Activated T-helper 2 cell treated with anti-CD3 and anti-CD28 coated beads, Interferon-gamma antibody, Interleukin-2, Interleukin-4, amounts not matched to agents 10 μg/mL and 5 μg/mL and 100 μg/mL, durations not matched to agents 14 hours and 24 hours and 36 hours (primary cell): ENCODE results near the gene GATA1. TPM values are rescaled to one million over a fixed set of nuclear protein-coding genes. Genes with fewer than 3 reads are reported as not detected.
"Not testable (repeated sequence)": the region's sequence is repeated elsewhere in the genome, so short reads cannot be mapped to it uniquely, and the experiment has no call there.

Experiments used
- DNase-seq: peaks from one replicate; pipeline ENCODE4 v3.0.0; 2021; ENCODE audit warnings: low spot score
- H3K27ac Mint-ChIP-seq: one replicate; pipeline ENCODE4 v1.8.0; 2021; ENCODE audit warnings: mixed read lengths
- H3K27me3 Mint-ChIP-seq: one replicate; pipeline ENCODE4 v1.8.0; 2021; ENCODE audit warnings: low read depth, mixed read lengths
- H3K36me3 Mint-ChIP-seq: one replicate; pipeline ENCODE4 v1.8.0; 2021; ENCODE audit warnings: low read depth, mixed read lengths
- H3K4me1 Mint-ChIP-seq: one replicate; pipeline ENCODE4 v1.8.0; 2021; ENCODE audit warnings: low read depth, mixed read lengths
- H3K4me3 Mint-ChIP-seq: one replicate; pipeline ENCODE4 v1.8.0; 2021; ENCODE audit warnings: low read depth, mild to moderate bottlenecking, moderate library complexity, mixed read lengths
- H3K9me3 Mint-ChIP-seq: one replicate; pipeline ENCODE4 v1.8.0; 2021; ENCODE audit warnings: mixed read lengths
- intact Hi-C: fragments of 100-400 bp; cut with micrococcal nuclease; formaldehyde crosslinking; loops from one replicate; pipeline ENCODE4 v1.15.1; 2023
- total RNA-seq: library from RNA; stranded (reverse); gene quantifications from 2 replicates; pipeline ENCODE4 v1.2.3, GENCODE V29; 2022

GATA1 gene
- total RNA-seq, 1 donor from 2014 or later: not detected

DNA sequence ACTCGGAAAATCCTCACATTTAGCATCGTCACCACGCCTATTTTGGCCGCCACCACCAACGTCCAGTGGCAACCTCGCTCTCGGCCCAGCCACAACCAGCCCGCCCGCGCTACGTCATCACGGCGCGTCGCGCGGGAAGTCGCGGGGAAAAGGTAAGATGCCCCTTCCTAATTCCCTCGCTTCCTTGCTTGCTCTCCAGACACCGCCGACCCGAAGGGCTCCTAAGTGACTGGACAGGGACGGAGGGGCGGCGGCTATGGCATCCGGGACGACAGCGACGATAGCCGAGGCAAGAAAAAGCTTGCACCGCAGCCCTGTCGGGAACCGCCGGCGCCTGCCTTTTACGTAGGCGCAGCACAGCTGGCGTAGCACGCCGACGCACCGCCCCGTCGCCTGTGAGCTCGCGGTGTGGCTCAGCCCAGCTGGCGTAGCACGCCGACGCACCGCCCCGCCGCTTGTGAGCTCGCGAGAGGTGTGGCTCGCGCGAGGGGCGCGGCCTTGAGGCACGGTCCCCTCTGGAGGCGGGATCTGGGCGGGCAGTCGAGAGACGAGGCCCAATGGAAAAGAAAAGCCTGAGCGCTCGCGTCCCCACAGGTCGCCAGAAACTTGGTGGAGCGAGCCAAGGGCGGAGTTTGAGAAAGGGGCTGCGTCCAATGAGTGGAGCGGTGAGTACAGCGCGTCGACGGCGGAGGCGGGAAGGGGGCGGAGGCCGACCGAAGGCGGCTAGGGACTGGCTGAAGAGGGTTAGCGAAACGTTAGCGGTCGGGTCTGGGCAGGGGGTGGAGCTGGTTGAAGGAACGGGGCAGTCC, 15.1 kb downstream of the GATA1 start, which contains the start of gene HDAC6:
HDAC6 (plus strand) TSS at position 788 of the 809 bp plus-strand sequence. CDS start 626 bp downstream, outside the sequence.
- intact Hi-C loops: loop anchor here (1.0 to 10.0 kb wide), 6 partner anchors 65 to 363 kb away; partner anchors contain the start of genes MAGIX, OTUD5, PQBP1 and SUV39H1

DNA sequence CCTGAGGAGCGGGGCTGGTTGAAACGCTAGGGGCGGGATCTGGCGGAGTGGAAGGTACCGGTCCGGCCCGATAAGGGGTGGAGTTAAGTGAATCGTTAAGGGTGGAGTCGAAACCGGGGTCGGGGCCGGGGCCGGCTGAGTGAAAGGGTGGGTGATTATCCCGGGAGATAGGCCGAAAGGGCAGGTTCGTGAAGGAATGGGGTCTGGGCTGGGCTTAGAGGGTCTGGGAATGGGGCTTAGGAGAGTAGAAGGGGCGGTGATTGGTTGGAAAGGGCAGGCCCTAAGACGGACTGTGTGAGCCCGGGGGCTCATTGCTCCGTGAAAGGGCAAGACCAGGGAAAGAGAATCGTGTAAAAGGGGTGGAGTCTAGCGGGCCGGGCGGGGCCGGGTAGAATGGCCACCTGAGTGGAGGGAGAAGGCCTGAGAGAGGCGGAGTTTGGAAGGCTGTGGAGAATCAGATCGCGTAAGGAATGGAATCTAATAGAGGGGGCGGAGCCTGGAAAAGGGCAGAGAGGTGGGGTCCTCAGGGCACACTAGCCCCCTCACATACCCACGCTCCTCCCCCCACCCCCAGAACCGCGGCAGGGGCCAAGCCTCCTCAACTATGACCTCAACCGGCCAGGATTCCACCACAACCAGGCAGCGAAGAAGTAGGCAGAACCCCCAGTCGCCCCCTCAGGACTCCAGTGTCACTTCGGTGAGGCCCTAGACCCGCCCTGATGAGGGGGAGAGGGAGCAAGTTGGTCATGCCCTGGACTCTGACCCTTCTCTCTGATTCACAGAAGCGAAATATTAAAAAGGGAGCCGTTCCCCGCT, 15.9 kb downstream of the GATA1 start:
- DNase-seq: peak; percentile 69
- H3K4me1 Mint-ChIP-seq: peaks cover 24% of the 10 kb centered on the region
- intact Hi-C loops: loop anchor here (1.0 to 10.0 kb wide), 5 partner anchors 95 to 363 kb away; partner anchors contain the start of genes MAGIX, OTUD5, PQBP1 and SUV39H1
- no peaks in the 10 kb centered on the region for H3K27me3 Mint-ChIP-seq
- peak overlapping the region; percentile 91 for H3K4me3 Mint-ChIP-seq
- peaks cover 26% of the 10 kb centered on the region for H3K36me3 Mint-ChIP-seq
- H3K27ac Mint-ChIP-seq: peak overlapping the region; percentile 96
- H3K9me3 Mint-ChIP-seq: no peaks in the 10 kb centered on the region

More for the DNA sequence above, 15.1 kb downstream of the GATA1 start, which contains the start of gene HDAC6:
- Mint-ChIP-seq H3K36me3 (peaks cover 21% of the 10 kb centered on the region), H3K27me3 (no peaks in the 10 kb centered on the region), H3K4me3 (peak within 1 kb of the TSS; percentile 91), H3K27ac (peak within 1 kb of the TSS; percentile 97), H3K4me1 (peaks cover 18% of the 10 kb centered on the region), H3K9me3 (no peaks in the 10 kb centered on the region)
- peak; percentile 95 for DNase-seq

- peaks cover 24% of the 10 kb centered on the region for H3K4me1 Mint-ChIP-seq
- DNase-seq: no peak
- H3K27ac Mint-ChIP-seq: peak overlapping the region; percentile 96
- H3K4me3 Mint-ChIP-seq: peak overlapping the region; percentile 91
- peaks cover 26% of the 10 kb centered on the region for H3K36me3 Mint-ChIP-seq
- H3K9me3 Mint-ChIP-seq: no peaks in the 10 kb centered on the region
- H3K27me3 Mint-ChIP-seq: no peaks in the 10 kb centered on the region
- intact Hi-C loops: loop anchor here (1.0 to 10.0 kb wide), 5 partner anchors 94 to 362 kb away; partner anchors contain the start of genes MAGIX, OTUD5, PQBP1 and SUV39H1
These were observed 16.5 kb downstream of the GATA1 start for GRCh38 chrX:48802905-48803200.

GRCh38 chrX:48806081-48806480, 19.7 kb downstream of the GATA1 start:
- Mint-ChIP-seq H3K4me3 (no peak overlapping the region), H3K27me3 (no peaks in the 10 kb centered on the region), H3K36me3 (peaks cover 29% of the 10 kb centered on the region), H3K27ac (peak overlapping the region; percentile 18), H3K4me1 (peaks cover 20% of the 10 kb centered on the region), H3K9me3 (no peaks in the 10 kb centered on the region)
- intact Hi-C loops: loop anchor here (10.0 kb wide), 1 partner anchor 359 kb away; the partner anchor contains the start of gene MAGIX
- DNase-seq: no peak

DNA sequence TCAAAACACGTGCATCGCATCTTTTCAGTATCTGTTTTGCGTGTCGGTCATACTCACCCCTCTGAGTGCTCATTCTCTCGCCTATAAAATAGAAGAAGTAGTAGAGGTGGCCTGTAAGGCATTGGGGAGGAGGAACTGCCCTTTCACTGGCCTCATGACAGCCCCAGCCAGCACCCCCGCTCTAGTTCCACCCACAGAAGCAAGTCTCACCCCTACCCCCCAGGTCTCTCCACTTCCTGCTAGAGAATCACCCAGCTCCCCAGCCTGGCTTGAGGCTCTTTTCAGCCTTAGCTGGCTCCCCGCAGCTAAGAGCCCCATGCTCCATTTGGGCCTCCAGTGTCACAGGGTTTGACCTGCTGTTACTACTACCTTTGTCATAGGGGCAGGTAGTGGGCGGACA, 27.3 kb downstream of the GATA1 start:
- DNase-seq: no peak
- H3K27me3 Mint-ChIP-seq: no peaks in the 10 kb centered on the region
- no peaks in the 10 kb centered on the region for H3K4me1 Mint-ChIP-seq
- intact Hi-C loops: no loop called here
- no peak overlapping the region for H3K27ac Mint-ChIP-seq
- peaks cover 9% of the 10 kb centered on the region for H3K36me3 Mint-ChIP-seq
- H3K4me3 Mint-ChIP-seq: no peak overlapping the region
- H3K9me3 Mint-ChIP-seq: no peaks in the 10 kb centered on the region

DNA sequence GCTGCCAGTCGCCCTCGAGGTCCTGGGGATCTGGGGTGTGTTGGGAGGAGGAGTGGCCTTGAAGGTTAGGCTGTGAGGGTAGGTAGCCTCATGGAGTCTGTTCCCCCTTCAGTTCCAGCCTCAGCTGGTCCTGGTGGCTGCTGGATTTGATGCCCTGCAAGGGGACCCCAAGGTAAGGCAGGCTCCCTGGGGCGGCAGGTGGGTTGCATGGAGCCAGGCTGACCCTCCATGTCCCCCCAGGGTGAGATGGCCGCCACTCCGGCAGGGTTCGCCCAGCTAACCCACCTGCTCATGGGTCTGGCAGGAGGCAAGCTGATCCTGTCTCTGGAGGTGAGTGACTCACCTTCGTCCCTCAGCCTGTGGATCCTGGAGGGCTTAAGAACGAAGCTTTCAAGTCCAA, 28.3 kb downstream of the GATA1 start:
- Mint-ChIP-seq H3K27ac (no peak overlapping the region), H3K36me3 (peaks cover 11% of the 10 kb centered on the region), H3K27me3 (no peaks in the 10 kb centered on the region), H3K4me3 (no peak overlapping the region), H3K9me3 (no peaks in the 10 kb centered on the region), H3K4me1 (no peaks in the 10 kb centered on the region)
- no peak for DNase-seq
- intact Hi-C loops: no loop called here

DNA sequence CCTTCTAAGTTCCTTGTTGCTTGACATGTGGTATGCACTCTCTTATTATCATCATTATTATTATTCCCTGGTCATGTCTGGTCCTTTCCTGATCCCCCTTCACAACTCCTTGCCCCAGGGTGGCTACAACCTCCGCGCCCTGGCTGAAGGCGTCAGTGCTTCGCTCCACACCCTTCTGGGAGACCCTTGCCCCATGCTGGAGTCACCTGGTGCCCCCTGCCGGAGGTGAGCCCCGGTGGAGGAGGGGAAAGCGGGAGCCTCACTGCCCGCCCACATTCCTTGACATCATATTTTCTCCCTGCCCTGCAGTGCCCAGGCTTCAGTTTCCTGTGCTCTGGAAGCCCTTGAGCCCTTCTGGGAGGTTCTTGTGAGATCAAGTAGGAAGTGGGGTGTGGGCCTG, 28.9 kb downstream of the GATA1 start:
- no peaks in the 10 kb centered on the region for H3K27me3 Mint-ChIP-seq
- H3K36me3 Mint-ChIP-seq: peaks cover 13% of the 10 kb centered on the region
- DNase-seq: no peak
- no peaks in the 10 kb centered on the region for H3K4me1 Mint-ChIP-seq
- H3K4me3 Mint-ChIP-seq: no peak overlapping the region
- no peak overlapping the region for H3K27ac Mint-ChIP-seq
- no peaks in the 10 kb centered on the region for H3K9me3 Mint-ChIP-seq
- intact Hi-C loops: no loop called here

DNA sequence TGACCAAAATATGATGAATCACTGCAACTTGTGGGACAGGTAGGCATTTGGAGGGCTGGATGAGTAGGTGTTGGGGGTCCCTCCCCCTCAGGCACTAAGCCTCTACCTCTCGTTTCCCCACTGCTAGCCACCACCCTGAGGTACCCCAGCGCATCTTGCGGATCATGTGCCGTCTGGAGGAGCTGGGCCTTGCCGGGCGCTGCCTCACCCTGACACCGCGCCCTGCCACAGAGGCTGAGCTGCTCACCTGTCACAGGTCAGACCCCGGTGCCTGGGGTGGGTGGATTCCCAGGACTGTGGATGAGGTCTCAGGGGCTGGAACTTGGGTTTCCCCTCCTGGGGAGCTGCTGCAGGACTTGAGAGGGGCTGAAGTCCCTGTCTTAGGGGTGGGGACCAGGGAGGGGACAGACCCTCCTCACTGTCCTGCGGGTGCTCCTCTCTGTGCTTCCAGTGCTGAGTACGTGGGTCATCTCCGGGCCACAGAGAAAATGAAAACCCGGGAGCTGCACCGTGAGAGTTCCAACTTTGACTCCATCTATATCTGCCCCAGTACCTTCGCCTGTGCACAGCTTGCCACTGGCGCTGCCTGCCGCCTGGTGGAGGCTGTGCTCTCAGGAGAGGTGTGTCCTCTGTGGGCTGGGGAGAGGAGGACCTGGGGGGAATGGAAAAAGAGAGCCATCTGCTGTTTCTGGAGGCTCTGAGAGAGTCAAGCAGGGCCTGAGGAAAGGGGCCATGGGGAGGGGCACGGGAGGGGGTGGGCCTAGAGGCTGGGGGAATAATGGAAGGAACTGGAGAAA, 29.8 kb downstream of the GATA1 start:
- Mint-ChIP-seq H3K27ac (no peak overlapping the region), H3K9me3 (no peaks in the 10 kb centered on the region), H3K4me3 (no peak overlapping the region), H3K4me1 (no peaks in the 10 kb centered on the region), H3K36me3 (peaks cover 10% of the 10 kb centered on the region), H3K27me3 (no peaks in the 10 kb centered on the region)
- intact Hi-C loops: no loop called here
- no peak for DNase-seq

DNA sequence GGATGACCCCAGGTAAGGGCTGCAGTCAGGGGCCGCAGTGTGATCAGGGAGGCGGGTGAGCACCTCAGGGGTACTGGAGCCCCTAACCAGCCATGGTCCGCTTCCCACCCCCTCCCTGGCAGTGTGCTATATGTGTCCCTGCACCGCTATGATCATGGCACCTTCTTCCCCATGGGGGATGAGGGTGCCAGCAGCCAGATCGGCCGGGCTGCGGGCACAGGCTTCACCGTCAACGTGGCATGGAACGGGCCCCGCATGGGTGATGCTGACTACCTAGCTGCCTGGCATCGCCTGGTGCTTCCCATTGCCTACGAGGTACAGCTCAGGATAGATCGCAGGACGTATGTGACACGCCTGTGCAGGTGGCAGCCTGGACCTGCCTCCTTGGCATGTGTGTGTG, 31.7 kb downstream of the GATA1 start:
- intact Hi-C loops: no loop called here

DNA sequence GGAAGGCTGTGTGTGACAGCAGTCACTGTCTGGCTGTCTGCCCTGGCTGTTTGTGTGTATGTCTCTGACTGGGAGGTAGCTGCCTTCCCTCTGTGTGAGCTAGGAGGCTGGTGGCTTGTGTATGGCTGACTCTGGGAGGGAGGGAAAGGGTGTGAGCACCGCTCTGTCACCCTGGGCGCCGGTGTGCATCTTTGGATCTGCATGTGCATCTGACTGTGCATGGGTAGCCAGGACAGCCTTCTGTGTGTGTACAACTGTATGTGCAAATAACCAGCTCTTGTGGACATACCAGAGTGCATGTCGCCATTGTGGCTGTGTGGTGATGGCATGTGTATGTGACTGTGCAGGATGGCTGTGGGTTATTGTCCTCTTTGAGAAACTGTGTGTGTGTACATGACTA, 32.5 kb downstream of the GATA1 start:
- DNase-seq: no peak
- intact Hi-C loops: no loop called here
- Mint-ChIP-seq H3K27ac (no peak overlapping the region), H3K36me3 (peaks cover 9% of the 10 kb centered on the region), H3K27me3 (no peaks in the 10 kb centered on the region), H3K9me3 (no peaks in the 10 kb centered on the region), H3K4me1 (peaks cover 1% of the 10 kb centered on the region), H3K4me3 (no peak overlapping the region)

More for the DNA sequence above, 31.7 kb downstream of the GATA1 start:
- peaks cover 7% of the 10 kb centered on the region for H3K36me3 Mint-ChIP-seq
- no peak overlapping the region for H3K4me3 Mint-ChIP-seq
- no peak overlapping the region for H3K27ac Mint-ChIP-seq
- peaks cover 1% of the 10 kb centered on the region for H3K4me1 Mint-ChIP-seq
- H3K9me3 Mint-ChIP-seq: no peaks in the 10 kb centered on the region
- H3K27me3 Mint-ChIP-seq: no peaks in the 10 kb centered on the region
- DNase-seq: no peak

- H3K9me3 Mint-ChIP-seq, intact Hi-C loops, H3K27ac Mint-ChIP-seq, H3K4me3 Mint-ChIP-seq, DNase-seq, H3K4me1 Mint-ChIP-seq, H3K27me3 Mint-ChIP-seq: not testable (repeated sequence)
- H3K36me3 Mint-ChIP-seq: peaks cover 11% of the 10 kb centered on the region
These were observed 33.0 kb downstream of the GATA1 start for GRCh38 chrX:48819394-48819793.

- H3K4me1 Mint-ChIP-seq: peaks cover 1% of the 10 kb centered on the region
These were observed 36.7 kb downstream of the GATA1 start for GRCh38 chrX:48823053-48823452.

More at GRCh38 chrX:48823053-48823452, 36.7 kb downstream of the GATA1 start:
- no peaks in the 10 kb centered on the region for H3K9me3 Mint-ChIP-seq
- DNase-seq: no peak
- intact Hi-C loops: no loop called here
- peaks cover 27% of the 10 kb centered on the region for H3K36me3 Mint-ChIP-seq
- no peak overlapping the region for H3K4me3 Mint-ChIP-seq
- peaks cover 8% of the 10 kb centered on the region for H3K27me3 Mint-ChIP-seq
- no peak overlapping the region for H3K27ac Mint-ChIP-seq
